B cell (primary cell): ENCODE results near the gene RHOG. TPM values are rescaled to one million over a fixed set of nuclear protein-coding genes. Genes with fewer than 3 reads are reported as not detected.
A peak's percentile ranks its signal among the peaks of the same experiment; 100 is the strongest.

ENCODE experiments used
- ATAC-seq: fragments of 200-7000 bp; cut with Tn5 transposase; one replicate; pipeline ENCODE4 v1.10.0; 2021; ENCODE audit warnings: low read depth, mild to moderate bottlenecking, moderate number of reproducible peaks, moderate library complexity
- CTCF ChIA-PET: fragments of 350-600 bp; sonication (Branson Sonifier 250); formaldehyde crosslinking; loops from one replicate; lab custom pipeline; 2021; ENCODE audit warnings: antibody characterized with exemption, inconsistent platforms; lab: Charles Lee
- POLR2A ChIA-PET: fragments of 350-600 bp; sonication (Branson Sonifier 250); formaldehyde crosslinking; loops from one replicate; lab custom pipeline; 2021; ENCODE audit warnings: antibody characterized with exemption; lab: Charles Lee
- DNase-seq: peaks from one replicate; pipeline ENCODE4 v3.0.0; 2013
- H2AFZ ChIP-seq: 2 replicates; pipeline ENCODE4 v1.6.1; 2012; ENCODE audit warnings: mild to moderate bottlenecking, low read depth, low read length; ENCODE audit not compliant: insufficient read depth, poor library complexity, severe bottlenecking
- H3K27ac ChIP-seq, 2 donors: 1 replicate in 1 of 2; 2 replicates in 1 of 2; pipeline ENCODE4 v1.5.1; 2012 to 2013; ENCODE audit warnings: low read length in 2 of 2, mild to moderate bottlenecking in 2 of 2, moderate library complexity in 1 of 2
- H3K27me3 ChIP-seq, 4 experiments: fragments of 200-600 bp in 1 of 4; sonication (generic) in 1 of 4; replicated peaks in 1 of 4; 1 replicate in 2 of 4; 2 replicates in 2 of 4; pipeline versions ENCODE4 v1.6.1 to v1.7.0; 2013 to 2016; ENCODE audit warnings: low read length in 3 of 4, mild to moderate bottlenecking in 2 of 4, mixed read lengths in 1 of 4, moderate library complexity in 1 of 4; ENCODE audit not compliant: insufficient read depth in 4 of 4, control insufficient read depth in 3 of 4; ENCODE audit errors: control extremely low read depth in 1 of 4
- H3K36me3 ChIP-seq, 2 experiments: replicated peaks in 1 of 2; 1 replicate in 1 of 2; 2 replicates in 1 of 2; pipeline versions ENCODE4 v1.6.1 to v1.7.1; 2013; ENCODE audit warnings: low read length in 1 of 2; ENCODE audit not compliant: insufficient read depth in 2 of 2, control insufficient read depth in 1 of 2; ENCODE audit errors: control extremely low read depth in 1 of 2, extremely low read depth in 1 of 2
- H3K4me1 ChIP-seq, 2 donors: fragments of 200-600 bp in 1 of 2; sonication (generic) in 1 of 2; 1 replicate in 1 of 2; 2 replicates in 1 of 2; pipeline versions ENCODE4 v1.5.1 to v1.6.1; 2013 to 2017; ENCODE audit warnings: low read length in 2 of 2; ENCODE audit not compliant: control insufficient read depth in 2 of 2, insufficient read depth in 2 of 2
- H3K4me2 ChIP-seq: replicated peaks from 2 replicates; pipeline ENCODE3; 2012; ENCODE audit warnings: mild to moderate bottlenecking, low read depth, low read length; ENCODE audit not compliant: poor library complexity, severe bottlenecking
- H3K4me3 ChIP-seq, 5 experiments: fragments of 200-600 bp in 1 of 5; sonication (generic) in 1 of 5; 1 replicate in 3 of 5; 2 replicates in 2 of 5; pipeline versions ENCODE4 v1.5.1 to v1.7.0; 2011 to 2016; ENCODE audit warnings: low read length in 4 of 5, mild to moderate bottlenecking in 4 of 5, low read depth in 2 of 5, control low read depth in 1 of 5, moderate library complexity in 1 of 5; ENCODE audit not compliant: insufficient read depth in 1 of 5; ENCODE audit errors: control extremely low read depth in 1 of 5, extremely low read depth in 1 of 5
- H3K79me2 ChIP-seq: fragments of 200-600 bp; sonication (generic); one replicate; pipeline ENCODE4 v1.6.0; 2016; ENCODE audit warnings: low read length; ENCODE audit not compliant: control insufficient read depth, insufficient read depth
- H3K9ac ChIP-seq: fragments of 200-600 bp; sonication (generic); 2 replicates; pipeline ENCODE4 v1.6.1; 2017; ENCODE audit warnings: mild to moderate bottlenecking, low read length, moderate library complexity
- H3K9me3 ChIP-seq, 3 donors: one replicate each; pipeline versions ENCODE4 v1.6.1 to v1.7.1; 2013; ENCODE audit warnings: low read length in 2 of 3; ENCODE audit not compliant: control insufficient read depth in 2 of 3, insufficient read depth in 1 of 3; ENCODE audit errors: control extremely low read depth in 1 of 3
- H4K20me1 ChIP-seq: 2 replicates; pipeline ENCODE4 v1.6.0; 2012; ENCODE audit warnings: mild to moderate bottlenecking, low read length; ENCODE audit not compliant: insufficient read depth, control insufficient read depth, poor library complexity, severe bottlenecking
- H3K27ac Mint-ChIP-seq: one replicate; pipeline ENCODE4 v1.8.0; 2021; ENCODE audit warnings: mixed read lengths
- H3K27me3 Mint-ChIP-seq: one replicate; pipeline ENCODE4 v1.8.0; 2021; ENCODE audit warnings: mixed read lengths
- H3K4me1 Mint-ChIP-seq: one replicate; pipeline ENCODE4 v1.8.0; 2021; ENCODE audit warnings: mixed read lengths
- H3K4me3 Mint-ChIP-seq: one replicate; pipeline ENCODE4 v1.8.0; 2021; ENCODE audit warnings: mixed read lengths
- H3K9me3 Mint-ChIP-seq: one replicate; pipeline ENCODE4 v1.8.0; 2022; ENCODE audit warnings: mixed read lengths; ENCODE audit not compliant: insufficient read depth
- CTCF ChIP-seq: fragments of 200-600 bp; IDR thresholded peaks from one replicate; pipeline ENCODE4 v1.8.0; 2022; ENCODE audit warnings: antibody characterized with exemption, mild to moderate bottlenecking
- EZH2 ChIP-seq: IDR thresholded peaks from 2 replicates; pipeline ENCODE4 v1.6.1; 2012; ENCODE audit warnings: borderline replicate concordance, low read depth, mild to moderate bottlenecking, moderate library complexity, low read length; ENCODE audit not compliant: insufficient read depth, poor library complexity, severe bottlenecking
- WGBS: methylation state at CpG from one replicate; pipeline ENCODE4 v1.1.5; 2013; ENCODE audit warnings: missing lambda C conversion rate; ENCODE audit not compliant: insufficient coverage; 5-methylcytosine and 5-hydroxymethylcytosine counted together
- intact Hi-C: fragments of 100-400 bp; cut with micrococcal nuclease; formaldehyde crosslinking; loops from one replicate; pipeline ENCODE4 v1.10.0; 2022
- polyA plus RNA-seq: library from polyadenylated mRNA; depleted of rRNA; stranded (reverse); fragments of >200 nt; gene quantifications from 2 replicates; pipeline ENCODE4 v1.2.3, GENCODE V29; 2012
- total RNA-seq, 2 donors: library from RNA; stranded (reverse); fragments of 120-200 nt in 1 of 2; gene quantifications; 1 replicate in 1 of 2; 2 replicates in 1 of 2; pipeline versions ENCODE4 v1.2.3 to v1.2.4, GENCODE V29; 2013 to 2022

Gene RHOG
- total and polyA plus RNA-seq, 2 donors (not counting 1 experiment from before 2014, with no cell fraction given), result 102 to 141 TPM

- CTCF ChIA-PET, result interaction anchor here (0.9 to 8.7 kb wide), 20 partner anchors 8 to 264 kb away, joined by 3 to 85 read pairs (median 4); partner anchors contain the start of genes NUP98, RHOG and STIM1
- H3K9me3 Mint-ChIP-seq, result no peaks in the 10 kb centered on the region
- TF ChIP-seq EZH2 (no peak), CTCF (no peak)
- H3K4me3 ChIP-seq, result no peak overlapping the region
- no peak overlapping the region for H3K4me2 ChIP-seq
- H3K4me1 ChIP-seq, result peaks cover 6 to 17% of the 10 kb centered on the region in 2 donors
- no peaks in the 10 kb centered on the region for H3K9me3 ChIP-seq
- no peak overlapping the region for H3K9ac ChIP-seq
- H3K27ac Mint-ChIP-seq, result no peak overlapping the region
- POLR2A ChIA-PET, result interaction anchor here (1.0 to 2.6 kb wide), 2 partner anchors 31 to 263 kb away, joined by 3 to 19 read pairs; partner anchors contain the start of gene RHOG
- no peak overlapping the region for H3K27ac ChIP-seq
- ATAC-seq (no peak), DNase-seq (no peak)
- intact Hi-C loops, result loop anchor here (2.0 to 5.0 kb wide), 2 partner anchors 25 to 47 kb away; no protein-coding TSS in a partner anchor
- no peaks in the 10 kb centered on the region for H3K36me3 ChIP-seq
- H3K4me1 Mint-ChIP-seq, result peaks cover 11% of the 10 kb centered on the region
- no peak overlapping the region for H3K4me3 Mint-ChIP-seq
- WGBS, result 100% methylated on average over 1 of the region's 1 CpG
- peaks cover 9% of the 10 kb centered on the region for H3K79me2 ChIP-seq
- H3K27me3 Mint-ChIP-seq, result no peaks in the 10 kb centered on the region
- no peak overlapping the region for H2AFZ ChIP-seq
- no peaks in the 10 kb centered on the region for H3K27me3 ChIP-seq
- no peaks in the 10 kb centered on the region for H4K20me1 ChIP-seq
These were observed 31.2 kb downstream of the RHOG start for GRCh38 chr11:3809624-3809928.

GRCh38 chr11:3808861-3809623 is 31.7 kb downstream of the RHOG start:
- DNase-seq (peak; percentile 74), ATAC-seq (peak; percentile 75)
- Histone ChIP-seq H3K79me2 (peaks cover 9% of the 10 kb centered on the region), H3K27me3 (no peaks in the 10 kb centered on the region), H3K4me1 (peaks cover 6 to 17% of the 10 kb centered on the region in 2 donors), H3K27ac (peak overlapping the region in 1 of 2 donors; percentile 59), H3K9me3 (no peaks in the 10 kb centered on the region), H4K20me1 (no peaks in the 10 kb centered on the region), H3K4me3 (peak overlapping the region; percentile 91 to 99 (median 96)), H2AFZ (peak overlapping the region; percentile 97), H3K9ac (peak overlapping the region; percentile 90), H3K36me3 (no peaks in the 10 kb centered on the region), H3K4me2 (peak overlapping the region; percentile 98)
- WGBS, result 40% methylated on average over 2 of the region's 5 CpGs
- Mint-ChIP-seq H3K9me3 (no peaks in the 10 kb centered on the region), H3K4me1 (peaks cover 11% of the 10 kb centered on the region), H3K27me3 (no peaks in the 10 kb centered on the region), H3K27ac (peak overlapping the region; percentile 74), H3K4me3 (peak overlapping the region; percentile 98)
- intact Hi-C loops, result loop anchor here (1.0 to 5.0 kb wide), 4 partner anchors 12 to 47 kb away; partner anchors contain the start of gene NUP98
- ChIA-PET POLR2A (interaction anchor here (0.6 to 2.6 kb wide), 4 partner anchors 11 to 263 kb away, joined by 3 to 19 read pairs (median 3); partner anchors contain the start of gene RHOG), CTCF (interaction anchor here (0.6 to 8.7 kb wide), 34 partner anchors 9 to 264 kb away, joined by 3 to 85 read pairs (median 4); partner anchors contain the start of genes NUP98, RHOG and STIM1)
- peak; percentile 71 for TF ChIP-seq CTCF
- TF ChIP-seq EZH2, result no peak
